ENCODE data around the gene EVC. TPM values are rescaled to one million over a fixed set of nuclear protein-coding genes. Genes with fewer than 3 reads are reported as not detected.

EVC gene
- polyA plus RNA-seq, 2 donors, result 2.0 to 4.0 TPM

GRCh38 chr4:5798946-5799345 lies 87.9 kb downstream of the EVC start:
- Histone ChIP-seq H3K27ac (ENCODE audit: low read depth in 2 of 2, low read length in 1 of 2) (no peak overlapping the region), H3K4me3 (ENCODE audit: low read depth in 1 of 2, low read length in 2 of 2) (no peak overlapping the region), H3K27me3 (ENCODE audit: control insufficient read depth in 1 of 2, insufficient read depth in 2 of 2, low read length in 2 of 2) (no peaks in the 10 kb centered on the region), H3K36me3 (ENCODE audit: control insufficient read depth in 2 of 2, insufficient read depth in 2 of 2, low read length in 1 of 2) (peaks cover 8 to 15% of the 10 kb centered on the region in 2 donors), H3K9me3 (ENCODE audit: control insufficient read depth in 2 of 2, insufficient read depth in 1 of 2, low read depth in 1 of 2, low read length in 1 of 2) (no peaks in the 10 kb centered on the region), H3K4me1 (ENCODE audit: control insufficient read depth in 2 of 2, insufficient read depth in 2 of 2, low read length in 1 of 2) (no peaks in the 10 kb centered on the region)
- WGBS, 2 donors, result 93% methylated on average over 11 of the region's 11 CpGs

DNA sequence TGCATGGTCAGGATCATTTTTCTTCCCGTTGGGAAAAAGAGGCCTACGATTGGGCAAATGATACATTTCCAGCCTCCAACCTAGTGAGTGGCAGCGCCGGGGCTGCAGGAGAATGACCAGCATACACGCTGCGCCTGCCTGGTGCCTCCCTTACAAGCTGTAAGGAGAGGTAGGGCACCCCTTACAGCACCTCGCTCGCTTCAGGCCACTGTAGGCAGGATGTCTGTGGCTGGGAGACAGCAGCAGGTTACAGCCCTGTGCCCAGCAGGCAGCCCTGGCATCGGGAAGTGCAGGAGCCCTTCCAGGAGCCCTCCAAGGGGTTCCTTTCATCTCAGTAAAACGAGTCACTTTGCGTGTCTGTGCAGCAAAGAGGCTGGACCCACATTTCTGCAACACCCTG lies 88.4 kb downstream of the EVC start:
- no peaks in the 10 kb centered on the region for H3K27me3 ChIP-seq (ENCODE audit: control insufficient read depth in 1 of 2, insufficient read depth in 2 of 2, low read length in 2 of 2)
- H3K27ac ChIP-seq (ENCODE audit: low read depth in 2 of 2, low read length in 1 of 2), result no peak overlapping the region
- 84 to 86% methylated on average over 11 of the region's 11 CpGs for WGBS, 2 donors
- no peaks in the 10 kb centered on the region for H3K9me3 ChIP-seq (ENCODE audit: control insufficient read depth in 2 of 2, insufficient read depth in 1 of 2, low read depth in 1 of 2, low read length in 1 of 2)
- H3K4me1 ChIP-seq (ENCODE audit: control insufficient read depth in 2 of 2, insufficient read depth in 2 of 2, low read length in 1 of 2), result no peaks in the 10 kb centered on the region
- peaks cover 8 to 15% of the 10 kb centered on the region in 2 donors for H3K36me3 ChIP-seq (ENCODE audit: control insufficient read depth in 2 of 2, insufficient read depth in 2 of 2, low read length in 1 of 2)
- H3K4me3 ChIP-seq (ENCODE audit: low read depth in 1 of 2, low read length in 2 of 2), result no peak overlapping the region

DNA sequence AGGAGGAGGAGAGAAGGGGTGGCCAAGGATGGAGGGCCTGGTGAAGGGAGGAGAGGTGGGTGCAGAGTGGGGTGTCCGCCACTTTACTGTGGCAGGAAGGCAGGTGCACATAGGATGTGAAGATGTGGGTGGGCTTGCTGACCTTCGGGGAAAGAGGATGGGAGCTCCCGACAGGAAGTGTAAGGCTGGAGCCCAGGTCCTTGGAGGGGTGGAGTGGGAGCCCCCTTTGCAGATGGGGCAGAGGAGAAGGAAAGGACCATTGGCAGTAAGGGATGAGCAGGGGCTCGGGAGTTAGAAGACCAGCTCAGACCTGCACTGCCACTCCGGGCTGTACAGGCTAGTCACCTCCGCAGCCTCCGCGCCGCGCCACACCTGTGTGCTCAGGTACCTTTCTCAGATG lies 89.5 kb downstream of the EVC start:
- Histone ChIP-seq H3K27ac (ENCODE audit: low read depth in 2 of 2, low read length in 1 of 2) (no peak overlapping the region), H3K27me3 (ENCODE audit: control insufficient read depth in 1 of 2, insufficient read depth in 2 of 2, low read length in 2 of 2) (no peaks in the 10 kb centered on the region), H3K4me3 (ENCODE audit: low read depth in 1 of 2, low read length in 2 of 2) (no peak overlapping the region), H3K4me1 (ENCODE audit: control insufficient read depth in 2 of 2, insufficient read depth in 2 of 2, low read length in 1 of 2) (no peaks in the 10 kb centered on the region), H3K36me3 (ENCODE audit: control insufficient read depth in 2 of 2, insufficient read depth in 2 of 2, low read length in 1 of 2) (peaks cover 8 to 23% of the 10 kb centered on the region in 2 donors), H3K9me3 (ENCODE audit: control insufficient read depth in 2 of 2, insufficient read depth in 1 of 2, low read depth in 1 of 2, low read length in 1 of 2) (no peaks in the 10 kb centered on the region)
- 92% methylated on average over 9 to 10 of the region's 10 CpGs for WGBS, 2 donors

- Histone ChIP-seq H3K36me3 (ENCODE audit: control insufficient read depth in 2 of 2, insufficient read depth in 2 of 2, low read length in 1 of 2) (peaks cover 8 to 22% of the 10 kb centered on the region in 2 donors), H3K4me3 (ENCODE audit: low read depth in 1 of 2, low read length in 2 of 2) (no peak overlapping the region), H3K4me1 (ENCODE audit: control insufficient read depth in 2 of 2, insufficient read depth in 2 of 2, low read length in 1 of 2) (no peaks in the 10 kb centered on the region), H3K27ac (ENCODE audit: low read depth in 2 of 2, low read length in 1 of 2) (no peak overlapping the region), H3K9me3 (ENCODE audit: control insufficient read depth in 2 of 2, insufficient read depth in 1 of 2, low read depth in 1 of 2, low read length in 1 of 2) (no peaks in the 10 kb centered on the region), H3K27me3 (ENCODE audit: control insufficient read depth in 1 of 2, insufficient read depth in 2 of 2, low read length in 2 of 2) (no peaks in the 10 kb centered on the region)
- 91 to 92% methylated on average over 13 of the region's 13 CpGs for WGBS, 2 donors
Observed at GRCh38 chr4:5801696-5802095, 90.7 kb downstream of the EVC start.

DNA sequence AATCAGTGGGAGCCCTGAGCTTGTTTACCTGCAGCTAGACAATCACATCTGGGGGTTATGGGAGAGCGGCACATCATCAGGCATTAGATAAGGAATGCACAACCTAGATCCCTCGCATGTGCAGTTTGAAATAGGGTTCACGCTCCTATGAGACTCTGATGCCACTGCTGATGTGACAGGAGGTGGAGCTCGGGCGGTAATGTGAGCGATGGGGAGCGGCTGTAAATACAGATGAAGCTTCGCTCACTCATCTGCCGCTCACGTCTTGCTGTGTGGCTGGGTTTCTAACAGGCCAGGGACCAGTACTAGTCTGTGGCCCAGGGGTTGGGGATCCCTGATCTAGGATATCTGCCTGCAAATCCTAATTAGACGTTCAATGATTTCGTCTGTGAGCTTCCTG lies 91.6 kb downstream of the EVC start:
- Histone ChIP-seq H3K4me1 (ENCODE audit: control insufficient read depth in 2 of 2, insufficient read depth in 2 of 2, low read length in 1 of 2) (no peaks in the 10 kb centered on the region), H3K27ac (ENCODE audit: low read depth in 2 of 2, low read length in 1 of 2) (no peak overlapping the region), H3K27me3 (ENCODE audit: control insufficient read depth in 1 of 2, insufficient read depth in 2 of 2, low read length in 2 of 2) (no peaks in the 10 kb centered on the region), H3K36me3 (ENCODE audit: control insufficient read depth in 2 of 2, insufficient read depth in 2 of 2, low read length in 1 of 2) (peaks cover 4 to 19% of the 10 kb centered on the region in 2 donors), H3K4me3 (ENCODE audit: low read depth in 1 of 2, low read length in 2 of 2) (no peak overlapping the region), H3K9me3 (ENCODE audit: control insufficient read depth in 2 of 2, insufficient read depth in 1 of 2, low read depth in 1 of 2, low read length in 1 of 2) (no peaks in the 10 kb centered on the region)
- 88 to 96% methylated on average over 12 of the region's 12 CpGs for WGBS, 2 donors

DNA sequence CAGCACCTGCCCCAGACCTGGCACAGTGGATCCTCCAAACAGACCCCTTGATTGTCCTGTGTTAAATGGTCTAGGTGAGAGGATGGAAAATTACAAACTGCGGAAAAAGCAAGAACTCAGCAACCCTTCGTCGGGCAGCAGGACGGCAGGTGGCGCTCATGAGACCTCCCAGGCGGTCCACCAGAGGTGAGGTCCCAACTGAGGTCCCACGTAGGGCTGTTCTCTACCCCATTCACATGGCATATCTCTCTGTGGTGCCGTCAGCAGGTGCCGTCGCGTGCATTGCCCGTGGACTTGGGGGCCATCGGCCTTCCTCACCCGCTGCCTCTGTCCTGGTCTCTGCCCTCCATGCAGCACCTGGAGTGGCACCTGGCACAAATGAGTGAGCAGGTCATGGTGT lies 93.7 kb downstream of the EVC start:
- WGBS, 2 donors, result 90 to 95% methylated on average over 14 of the region's 14 CpGs

DNA sequence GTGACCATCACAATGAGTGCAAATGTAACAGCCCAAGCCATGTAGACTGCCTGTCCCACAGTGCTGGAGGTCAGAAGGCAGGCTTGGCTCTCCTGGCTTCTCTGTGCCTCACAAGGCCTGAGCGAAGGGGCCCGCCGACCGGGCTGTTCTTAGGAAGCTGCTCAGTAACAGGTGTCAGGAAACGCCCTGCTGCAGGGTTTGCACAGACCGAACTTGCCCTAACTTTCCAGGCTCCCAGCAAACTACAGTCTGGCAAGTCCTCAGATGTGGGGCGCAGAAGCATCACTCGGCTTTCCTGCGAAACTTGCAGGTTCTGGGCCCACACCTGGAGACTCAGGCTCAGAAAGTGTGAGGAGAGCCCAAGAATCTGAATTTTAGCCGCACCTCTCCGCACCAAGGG lies 94.3 kb downstream of the EVC start:
- Histone ChIP-seq H3K27me3 (ENCODE audit: control insufficient read depth in 1 of 2, insufficient read depth in 2 of 2, low read length in 2 of 2) (no peaks in the 10 kb centered on the region), H3K9me3 (ENCODE audit: control insufficient read depth in 2 of 2, insufficient read depth in 1 of 2, low read depth in 1 of 2, low read length in 1 of 2) (peaks cover 0 to 3% of the 10 kb centered on the region in 2 donors), H3K4me3 (ENCODE audit: low read depth in 1 of 2, low read length in 2 of 2) (no peak overlapping the region), H3K36me3 (ENCODE audit: control insufficient read depth in 2 of 2, insufficient read depth in 2 of 2, low read length in 1 of 2) (peaks cover 10 to 22% of the 10 kb centered on the region in 2 donors), H3K4me1 (ENCODE audit: control insufficient read depth in 2 of 2, insufficient read depth in 2 of 2, low read length in 1 of 2) (no peaks in the 10 kb centered on the region), H3K27ac (ENCODE audit: low read depth in 2 of 2, low read length in 1 of 2) (no peak overlapping the region)
- 93 to 95% methylated on average over 11 of the region's 11 CpGs for WGBS, 2 donors

More for the DNA sequence above, 93.7 kb downstream of the EVC start:
- Histone ChIP-seq H3K4me1 (ENCODE audit: control insufficient read depth in 2 of 2, insufficient read depth in 2 of 2, low read length in 1 of 2) (no peaks in the 10 kb centered on the region), H3K4me3 (ENCODE audit: low read depth in 1 of 2, low read length in 2 of 2) (no peak overlapping the region), H3K27me3 (ENCODE audit: control insufficient read depth in 1 of 2, insufficient read depth in 2 of 2, low read length in 2 of 2) (no peaks in the 10 kb centered on the region), H3K27ac (ENCODE audit: low read depth in 2 of 2, low read length in 1 of 2) (no peak overlapping the region), H3K36me3 (ENCODE audit: control insufficient read depth in 2 of 2, insufficient read depth in 2 of 2, low read length in 1 of 2) (peaks cover 9 to 21% of the 10 kb centered on the region in 2 donors), H3K9me3 (ENCODE audit: control insufficient read depth in 2 of 2, insufficient read depth in 1 of 2, low read depth in 1 of 2, low read length in 1 of 2) (no peaks in the 10 kb centered on the region)

DNA sequence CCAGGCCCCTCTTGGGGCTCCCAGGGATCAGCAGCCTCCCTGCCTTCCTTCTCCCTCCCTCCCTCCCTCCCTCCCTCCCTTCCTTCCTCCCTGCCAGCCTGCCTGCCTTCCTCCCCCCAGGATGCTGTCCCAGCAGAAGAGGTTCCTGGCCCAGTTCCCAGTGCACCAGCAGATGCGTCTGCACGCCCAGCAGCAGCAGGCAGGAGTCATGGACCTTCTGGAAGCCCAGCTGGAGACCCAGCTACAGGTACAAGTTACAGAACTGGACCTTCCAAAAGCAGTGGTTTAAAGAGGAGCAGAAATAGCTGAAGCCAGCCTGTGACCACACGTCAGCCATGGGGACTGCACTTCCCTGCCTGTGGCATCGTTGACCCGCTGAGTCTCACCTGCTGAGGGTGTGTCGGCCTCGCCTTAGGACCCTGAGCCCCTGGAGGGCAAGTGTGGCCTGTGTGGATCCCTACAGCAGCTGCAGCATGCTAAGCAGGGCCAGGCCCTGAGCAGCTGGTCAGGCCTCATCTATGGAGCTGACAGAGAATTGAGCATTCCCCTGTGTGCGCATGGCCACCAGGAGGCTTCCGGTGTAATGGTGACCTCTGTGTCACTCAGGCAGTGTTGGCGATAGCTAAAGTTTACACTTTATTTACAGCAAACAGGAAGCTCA lies 97.2 kb downstream of the EVC start:
- Histone ChIP-seq H3K27ac (ENCODE audit: low read depth in 2 of 2, low read length in 1 of 2) (no peak overlapping the region), H3K36me3 (ENCODE audit: control insufficient read depth in 2 of 2, insufficient read depth in 2 of 2, low read length in 1 of 2) (peaks cover 7 to 23% of the 10 kb centered on the region in 2 donors), H3K4me3 (ENCODE audit: low read depth in 1 of 2, low read length in 2 of 2) (no peak overlapping the region), H3K4me1 (ENCODE audit: control insufficient read depth in 2 of 2, insufficient read depth in 2 of 2, low read length in 1 of 2) (no peaks in the 10 kb centered on the region), H3K27me3 (ENCODE audit: control insufficient read depth in 1 of 2, insufficient read depth in 2 of 2, low read length in 2 of 2) (no peaks in the 10 kb centered on the region), H3K9me3 (ENCODE audit: control insufficient read depth in 2 of 2, insufficient read depth in 1 of 2, low read depth in 1 of 2, low read length in 1 of 2) (peaks cover 0 to 3% of the 10 kb centered on the region in 2 donors)
- 78 to 82% methylated on average over 10 of the region's 10 CpGs for WGBS, 2 donors

GRCh38 chr4:5809216-5809776 lies 98.3 kb downstream of the EVC start:
- peaks cover 0 to 3% of the 10 kb centered on the region in 2 donors for H3K9me3 ChIP-seq (ENCODE audit: control insufficient read depth in 2 of 2, insufficient read depth in 1 of 2, low read depth in 1 of 2, low read length in 1 of 2)
- no peak overlapping the region for H3K4me3 ChIP-seq (ENCODE audit: low read depth in 1 of 2, low read length in 2 of 2)
- H3K27ac ChIP-seq (ENCODE audit: low read depth in 2 of 2, low read length in 1 of 2), result no peak overlapping the region
- no peaks in the 10 kb centered on the region for H3K4me1 ChIP-seq (ENCODE audit: control insufficient read depth in 2 of 2, insufficient read depth in 2 of 2, low read length in 1 of 2)
- no peaks in the 10 kb centered on the region for H3K27me3 ChIP-seq (ENCODE audit: control insufficient read depth in 1 of 2, insufficient read depth in 2 of 2, low read length in 2 of 2)
- H3K36me3 ChIP-seq (ENCODE audit: control insufficient read depth in 2 of 2, insufficient read depth in 2 of 2, low read length in 1 of 2), result peaks cover 6 to 27% of the 10 kb centered on the region in 2 donors
- 84 to 88% methylated on average over 12 of the region's 12 CpGs for WGBS, 2 donors

DNA sequence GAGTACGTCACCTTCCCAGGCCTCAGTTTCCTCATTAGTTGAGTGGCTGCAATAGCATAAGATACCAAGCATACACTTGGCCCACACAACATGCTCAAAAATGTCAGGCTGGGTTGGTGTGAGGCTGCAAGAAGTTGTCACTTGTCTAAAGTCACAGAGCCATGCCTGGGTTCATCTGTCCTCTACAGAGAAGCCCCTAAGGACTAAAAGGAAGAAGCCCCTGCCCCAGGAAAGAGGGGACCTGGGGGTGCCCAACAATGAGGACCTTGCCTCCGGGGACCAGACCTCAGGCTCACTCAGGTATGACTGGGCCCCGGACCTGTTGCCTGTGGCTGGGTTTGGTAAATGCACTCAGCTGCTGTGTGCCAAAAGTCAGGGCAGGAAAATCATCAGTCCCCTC lies 99.2 kb downstream of the EVC start:
- no peaks in the 10 kb centered on the region for H3K27me3 ChIP-seq (ENCODE audit: control insufficient read depth in 1 of 2, insufficient read depth in 2 of 2, low read length in 2 of 2)
- no peaks in the 10 kb centered on the region for H3K4me1 ChIP-seq (ENCODE audit: control insufficient read depth in 2 of 2, insufficient read depth in 2 of 2, low read length in 1 of 2)
- H3K27ac ChIP-seq (ENCODE audit: low read depth in 2 of 2, low read length in 1 of 2), result no peak overlapping the region
- peaks cover 6 to 24% of the 10 kb centered on the region in 2 donors for H3K36me3 ChIP-seq (ENCODE audit: control insufficient read depth in 2 of 2, insufficient read depth in 2 of 2, low read length in 1 of 2)
- 93 to 95% methylated on average over 3 of the region's 3 CpGs for WGBS, 2 donors
- H3K4me3 ChIP-seq (ENCODE audit: low read depth in 1 of 2, low read length in 2 of 2), result no peak overlapping the region
- H3K9me3 ChIP-seq (ENCODE audit: control insufficient read depth in 2 of 2, insufficient read depth in 1 of 2, low read depth in 1 of 2, low read length in 1 of 2), result peaks cover 0 to 3% of the 10 kb centered on the region in 2 donors

Data from esophagus (tissue), 2 donors.